GM18498 (cell line): ENCODE results near the gene OSBPL7.

Source experiments
- ATAC-seq: cut with Tn5 transposase; IDR thresholded peaks from one replicate; pipeline ENCODE4 v1.9.1; 2021; ENCODE audit warnings: mild to moderate bottlenecking, moderate library complexity; ENCODE audit not compliant: unreplicated experiment

Gene OSBPL7

GRCh38 chr17:47830396-47831002, 8.9 kb upstream of the OSBPL7 start:
- ATAC-seq, result no peak

- ATAC-seq, result no peak
Observed at GRCh38 chr17:47829870-47830269, 8.3 kb upstream of the OSBPL7 start.

DNA sequence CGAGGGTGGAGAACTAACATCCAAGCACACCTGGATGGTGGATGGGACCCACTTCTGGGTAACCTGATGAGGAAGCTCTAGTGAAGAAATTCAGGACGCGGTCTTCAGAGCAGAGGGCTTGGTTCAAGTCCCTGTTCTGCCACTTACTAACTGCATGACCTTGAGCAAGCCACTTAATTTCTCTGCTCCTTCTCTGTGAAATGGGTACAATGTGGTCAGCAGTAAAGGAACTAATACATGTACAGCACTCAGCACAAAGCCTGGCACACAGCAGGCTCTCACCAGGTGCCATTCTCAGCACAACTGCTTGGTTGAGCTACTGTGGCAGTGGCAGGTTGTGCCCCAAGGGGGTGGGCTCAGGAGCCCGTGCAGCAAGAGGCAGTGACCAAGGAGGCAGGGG, 1.9 kb upstream of the OSBPL7 start:
- ATAC-seq, result no peak

DNA sequence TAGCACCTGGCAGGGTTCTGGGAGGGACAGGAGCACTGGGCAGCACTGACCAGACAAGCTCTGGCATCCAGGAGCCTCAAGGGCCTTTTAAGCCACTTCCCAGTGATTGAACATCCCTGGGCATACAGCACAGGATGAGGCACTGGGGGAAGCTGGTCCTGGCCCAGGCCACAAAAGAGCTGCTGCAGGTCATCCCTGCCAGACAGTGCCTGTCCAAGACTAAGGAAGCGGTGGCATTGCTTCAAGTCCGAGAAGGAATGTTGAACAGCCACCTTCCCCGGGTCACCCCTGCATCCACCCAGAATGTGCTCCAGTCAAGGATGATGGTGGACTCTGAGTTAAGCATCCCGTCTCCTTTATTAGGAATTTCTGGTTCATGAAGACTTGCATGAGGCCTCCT, 1.2 kb upstream of the OSBPL7 start:
- no peak for ATAC-seq

DNA sequence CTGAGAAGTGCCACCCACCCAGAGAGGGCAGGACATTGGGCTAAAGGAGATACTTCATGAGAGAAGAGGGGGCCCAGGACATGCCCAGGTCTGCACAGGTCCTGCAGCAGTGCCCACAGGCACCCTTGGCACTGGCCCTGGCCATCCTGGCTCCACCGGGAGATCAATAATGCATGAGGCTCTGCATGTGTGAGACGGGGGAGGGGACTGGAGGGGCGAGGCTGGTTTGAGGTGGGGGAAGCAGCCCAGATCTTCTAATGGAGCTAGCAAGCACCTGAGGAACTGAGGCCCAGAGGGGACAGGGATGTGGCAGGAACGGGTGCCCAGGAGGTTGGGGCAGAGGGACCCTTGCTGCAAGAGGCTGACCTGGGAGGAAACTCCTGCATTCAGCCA, 567 bp downstream of the OSBPL7 start:
- no peak for ATAC-seq

DNA sequence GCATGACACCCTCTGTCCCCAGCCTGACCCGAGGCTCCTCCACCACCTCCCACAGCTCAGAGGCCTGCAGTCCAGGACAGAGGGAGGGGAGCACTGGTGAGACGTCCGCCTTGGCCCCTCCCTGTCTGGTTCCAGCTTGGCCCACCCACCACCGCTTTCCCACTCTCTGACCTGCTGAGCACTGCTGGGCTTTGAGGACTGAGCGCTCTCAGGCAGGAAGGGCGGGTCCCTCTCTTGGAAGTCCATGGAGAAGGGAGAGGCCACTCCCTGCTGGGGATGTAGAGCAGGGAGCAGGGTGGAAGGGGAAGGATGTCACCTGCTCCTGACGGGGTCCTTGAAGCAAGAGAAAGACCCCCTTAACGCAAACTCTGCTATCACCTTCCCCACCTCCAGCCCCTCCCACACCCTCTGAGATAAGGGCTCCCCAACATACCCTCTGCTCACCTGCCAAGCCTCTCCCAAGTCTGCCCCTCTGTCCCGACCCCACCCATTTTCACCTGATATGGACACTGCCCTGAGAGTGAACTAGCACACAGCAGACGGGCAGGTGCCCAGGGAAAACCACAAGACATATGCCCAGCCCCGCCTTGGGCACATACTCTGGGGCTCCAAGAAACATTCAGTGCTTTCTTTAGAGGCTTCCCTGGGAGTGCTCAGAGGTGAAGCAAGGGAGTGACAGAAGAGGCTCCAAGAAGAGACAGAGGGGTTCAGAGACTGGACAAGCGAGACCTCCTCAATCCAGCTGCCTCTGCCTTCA, 1.4 kb downstream of the OSBPL7 start:
- ATAC-seq, result no peak

DNA sequence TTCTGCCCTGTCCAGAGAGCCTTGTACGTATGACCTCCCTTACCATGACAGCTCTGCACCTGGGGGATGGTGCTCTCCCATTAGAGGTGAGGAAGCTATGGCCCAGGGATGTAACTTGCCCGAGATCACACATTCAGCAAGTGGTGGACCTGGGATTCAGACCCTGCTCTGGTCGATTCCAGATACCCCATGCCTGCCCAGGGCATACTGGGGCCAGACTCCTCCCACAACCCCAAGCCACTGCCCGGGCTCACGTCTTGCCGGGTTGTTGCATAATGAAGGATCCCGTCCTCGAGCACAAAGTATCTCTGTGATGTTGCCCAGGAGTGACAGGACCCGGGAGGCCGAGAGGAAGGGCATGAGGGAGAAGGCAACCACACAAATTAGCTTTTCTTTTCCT, 2.1 kb downstream of the OSBPL7 start:
- no peak for ATAC-seq

GRCh38 chr17:47818002-47818695, 3.4 kb downstream of the OSBPL7 start:
- no peak for ATAC-seq

DNA sequence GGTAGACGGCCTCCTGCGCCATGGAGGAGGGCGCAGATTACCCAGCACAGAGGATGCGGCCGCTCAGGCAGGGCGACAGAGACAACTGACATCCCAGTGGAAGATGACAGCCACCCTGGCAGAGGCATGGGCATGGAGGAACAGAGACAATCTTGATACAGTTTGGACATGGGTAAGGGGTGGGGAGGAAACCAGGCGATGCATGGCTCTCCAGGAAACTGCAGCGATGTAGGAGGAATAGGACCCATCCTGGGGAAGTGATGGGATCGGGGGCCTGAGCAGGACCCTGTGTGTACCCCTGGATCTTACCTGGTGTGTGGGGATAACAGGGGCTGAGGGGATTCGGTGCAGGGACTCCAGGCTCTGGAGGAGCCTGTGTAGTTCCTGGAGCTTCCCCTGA, 4.6 kb downstream of the OSBPL7 start:
- ATAC-seq, result no peak

DNA sequence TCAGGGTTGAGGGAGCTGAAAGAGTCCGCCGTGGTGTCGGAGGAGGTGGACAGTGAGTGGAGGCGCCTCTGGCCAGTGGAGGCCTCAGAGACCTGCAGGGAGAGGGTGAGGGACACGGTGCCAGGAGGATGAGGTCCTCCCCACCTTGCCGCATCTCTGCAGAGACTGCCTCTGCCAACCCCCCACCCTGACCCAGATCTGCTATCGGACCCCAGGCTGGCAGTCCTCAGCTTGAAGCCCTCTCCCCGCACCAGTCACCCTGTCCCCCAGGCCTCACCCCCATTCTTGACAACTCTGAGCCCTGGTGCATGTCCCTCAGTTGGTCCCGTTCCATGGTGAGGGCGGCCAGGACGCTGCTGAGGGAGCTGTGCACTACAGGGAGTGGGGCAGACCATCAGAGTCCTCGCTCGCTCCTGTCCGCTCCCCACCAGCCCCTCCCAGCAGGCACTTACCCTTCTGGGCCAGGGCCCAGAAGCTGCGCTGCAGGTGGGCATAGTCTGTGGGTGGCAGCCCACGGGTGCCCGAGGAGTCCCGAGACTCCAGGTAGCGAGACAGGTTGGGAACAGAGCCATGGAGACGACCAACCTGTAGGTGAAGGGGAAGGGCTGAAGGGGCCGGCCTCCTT, 5.4 kb downstream of the OSBPL7 start:
- no peak for ATAC-seq

DNA sequence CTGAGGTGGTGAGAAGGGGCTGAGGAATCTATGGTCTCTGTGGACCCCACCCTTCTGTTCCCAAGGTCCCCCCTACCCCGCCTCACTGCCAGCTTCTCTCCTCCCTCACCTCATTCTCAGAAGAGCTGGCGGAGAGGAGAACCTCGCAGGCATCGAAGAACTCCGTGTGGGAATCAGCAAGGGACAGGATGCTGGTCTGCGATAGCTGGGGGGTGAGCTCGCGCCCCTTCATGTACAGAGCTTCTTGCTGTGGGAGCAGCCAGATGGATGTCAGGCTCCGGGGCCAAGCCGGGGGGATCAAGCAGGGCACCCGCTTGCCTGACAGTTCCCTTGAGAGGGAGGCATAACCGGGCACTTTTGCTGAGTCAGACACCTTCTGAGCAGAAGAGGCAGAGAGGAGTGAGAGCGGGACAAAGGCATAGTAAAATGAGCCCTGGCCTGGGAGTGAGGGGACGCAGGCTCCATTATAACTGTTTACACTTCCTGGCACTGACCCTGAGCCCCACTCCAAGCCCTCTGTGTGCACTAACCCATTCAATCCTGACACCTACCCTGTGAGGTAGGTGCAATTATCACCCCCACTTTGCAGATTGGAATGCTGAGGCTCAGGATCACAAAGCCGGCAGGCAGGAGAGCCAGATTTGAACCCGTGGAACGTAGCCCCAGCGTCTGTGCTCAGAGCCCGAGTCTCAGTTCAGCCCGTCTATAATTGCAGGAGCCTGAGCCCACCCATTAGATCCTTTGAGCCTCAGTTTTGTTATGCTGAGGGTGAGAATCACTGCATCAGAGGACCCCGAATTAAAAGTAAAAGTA, 6.3 kb downstream of the OSBPL7 start:
- ATAC-seq, result no peak

DNA sequence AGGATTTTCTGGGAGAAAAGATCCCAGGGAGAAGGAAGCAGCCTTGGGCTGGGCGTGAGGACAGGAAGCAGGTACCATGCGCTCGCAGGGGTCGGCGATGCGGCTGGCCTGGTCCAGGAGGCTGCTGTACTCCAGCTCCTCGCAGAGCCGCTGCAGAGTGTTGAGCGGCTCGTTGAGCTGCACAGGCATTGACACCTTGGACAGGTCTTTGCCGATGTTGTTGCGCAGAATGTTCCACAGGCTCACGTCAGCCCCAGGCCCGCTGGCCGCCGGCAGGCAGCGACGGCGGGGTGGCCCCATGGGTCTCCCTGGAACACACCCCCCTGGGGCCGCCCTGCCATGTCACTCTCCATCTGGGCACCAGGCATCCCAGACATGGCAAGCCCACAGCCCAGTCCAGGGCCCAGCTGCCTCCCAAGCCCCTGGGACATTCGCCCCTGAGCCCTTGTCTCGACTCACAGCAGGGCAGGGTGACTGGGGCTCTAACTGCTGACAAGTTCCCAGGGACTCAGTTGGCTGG, 8.0 kb downstream of the OSBPL7 start:
- ATAC-seq, result no peak

GRCh38 chr17:47813077-47813476, 8.5 kb downstream of the OSBPL7 start:
- no peak for ATAC-seq

DNA sequence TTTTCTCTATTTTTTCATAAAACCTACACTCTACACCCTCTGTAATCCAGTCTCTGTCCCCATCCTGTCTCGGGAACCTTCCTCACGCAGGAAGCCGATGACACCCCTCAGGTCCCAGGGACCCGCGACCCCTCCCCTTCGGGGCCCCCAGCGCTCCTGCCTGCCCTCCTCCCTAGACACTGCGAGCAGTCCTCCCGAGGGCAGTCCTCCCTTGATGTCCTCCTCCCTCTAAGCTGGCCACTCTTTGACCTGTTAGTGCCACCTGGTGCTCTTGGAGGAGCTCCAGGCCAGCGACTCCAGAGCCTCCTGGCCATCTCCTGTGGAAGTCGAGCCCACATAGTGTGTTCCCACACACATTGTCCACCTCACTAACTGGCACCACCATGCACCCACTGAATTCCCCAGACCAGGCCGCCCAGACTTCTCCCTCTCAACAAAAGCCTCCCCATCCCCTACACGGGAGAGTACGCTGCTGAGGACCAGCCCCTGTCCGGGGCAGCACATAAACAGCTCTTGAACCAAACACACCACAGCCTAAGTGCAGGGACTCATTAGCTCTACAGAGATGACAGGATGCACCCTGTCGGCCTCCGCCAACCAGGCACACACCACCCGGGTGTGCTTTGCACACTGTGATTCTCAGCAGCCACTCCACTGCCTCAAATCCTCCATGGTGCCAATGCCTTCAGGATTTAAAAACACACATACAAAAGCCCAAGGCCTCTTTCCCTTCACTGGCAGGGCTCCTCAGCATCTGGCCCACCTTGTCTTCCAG, 9.3 kb downstream of the OSBPL7 start:
- no peak for ATAC-seq

- no peak for ATAC-seq
Observed at GRCh38 chr17:47811709-47812108, 9.9 kb downstream of the OSBPL7 start.

DNA sequence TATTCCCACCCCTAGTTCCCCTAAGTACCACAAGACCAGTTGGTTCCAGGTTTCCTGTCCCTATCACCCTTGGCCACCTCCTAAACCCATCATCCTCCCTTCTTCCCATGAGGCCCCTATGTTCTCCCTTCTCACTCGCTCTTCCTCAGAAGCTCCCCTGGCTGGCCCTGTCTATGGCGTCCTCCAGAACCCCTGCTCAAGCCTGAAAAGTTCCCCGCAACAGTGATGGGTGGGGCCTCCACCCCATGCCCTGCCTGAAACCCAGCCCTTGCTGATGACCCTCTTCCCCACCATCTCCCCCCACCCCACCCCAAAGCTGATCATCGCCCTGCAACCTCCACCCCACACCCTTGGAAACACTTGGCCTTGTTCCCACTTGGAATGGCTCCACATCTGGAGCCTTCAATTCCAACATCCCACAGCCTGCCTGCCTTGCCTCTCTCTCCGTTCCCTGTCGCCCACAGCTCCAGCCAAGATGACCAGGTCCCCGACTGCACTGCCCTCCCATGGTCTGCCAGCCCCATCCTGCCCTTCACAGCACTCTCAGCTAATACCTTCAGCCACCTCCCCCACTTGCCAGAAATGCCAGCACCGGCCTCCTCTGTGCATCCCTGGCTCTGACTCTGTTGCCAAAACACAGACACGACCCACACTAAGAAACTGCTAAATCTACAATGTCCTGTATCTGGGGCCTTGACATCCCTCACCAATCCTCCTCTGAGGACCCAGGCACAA, 10.5 kb downstream of the OSBPL7 start:
- ATAC-seq, result no peak

- ATAC-seq, result no peak
Observed at GRCh38 chr17:47810200-47810821, 11.3 kb downstream of the OSBPL7 start.

DNA sequence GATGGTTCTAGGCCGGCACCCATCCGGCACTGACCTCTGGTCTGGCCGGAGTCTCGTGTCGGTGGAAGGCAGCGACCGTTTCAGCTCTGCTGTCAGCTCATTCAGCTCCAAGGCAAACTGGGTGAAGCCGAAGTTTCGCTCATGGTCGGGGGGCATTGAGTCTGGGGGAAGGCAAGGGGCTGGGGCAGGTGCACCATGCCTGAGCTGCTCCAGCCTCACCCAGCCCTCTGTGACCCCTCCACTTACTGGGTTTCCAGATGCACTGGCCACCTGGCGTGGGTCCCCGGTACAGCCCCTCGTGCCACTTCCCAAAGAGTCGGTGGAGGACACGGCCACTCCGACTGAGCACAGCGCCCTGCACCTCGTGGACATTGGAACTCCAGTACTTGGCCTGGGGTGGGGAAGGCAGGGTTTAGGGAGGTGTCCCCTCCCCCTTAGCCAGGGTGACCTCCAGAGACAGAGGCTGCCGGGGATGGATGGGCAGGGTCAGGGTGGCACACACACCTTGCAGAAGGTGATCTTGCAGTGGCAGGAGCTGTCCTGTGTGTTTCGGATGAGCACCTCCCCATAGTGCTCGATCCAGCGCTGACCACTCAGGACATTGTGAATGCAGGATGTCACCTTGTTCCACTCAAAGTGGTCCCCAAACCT, 12.6 kb downstream of the OSBPL7 start:
- ATAC-seq, result no peak
